GM12891 (cell line): ENCODE measurements around the gene ADAMTS20.

ENCODE experiments used
- DNase-seq: peaks from one replicate; pipeline ENCODE4 v3.0.0; 2011; ENCODE audit warnings: low spot score; ENCODE audit not compliant: insufficient read length
- FAIRE-seq: peaks from 2 replicates; lab custom pipeline; 2011; peaks lifted over from hg19 to GRCh38; lab: Jason Lieb, UNC
- PAX5 ChIP-seq: IDR thresholded peaks from 2 replicates; pipeline ENCODE4 v1.6.1; 2011; ENCODE audit warnings: low read length, moderate library complexity, mild to moderate bottlenecking; ENCODE audit not compliant: insufficient read depth, severe bottlenecking
- POLR2A ChIP-seq: IDR thresholded peaks from 2 replicates; pipeline ENCODE4 v1.6.1; 2011; ENCODE audit warnings: low read depth, low read length, control low read depth
- POLR2AphosphoS5 ChIP-seq: IDR thresholded peaks from 2 replicates; pipeline ENCODE4 v1.6.1; 2011; ENCODE audit warnings: low read depth, low read length, control low read depth
- POU2F2 ChIP-seq: IDR thresholded peaks from 2 replicates; pipeline ENCODE4 v1.6.1; 2011; ENCODE audit warnings: low read depth, mild to moderate bottlenecking, control low read depth, low read length, moderate library complexity
- SPI1 ChIP-seq: IDR thresholded peaks from 2 replicates; pipeline ENCODE4 v1.6.1; 2011; ENCODE audit warnings: low read depth, low read length, control low read depth
- TAF1 ChIP-seq: IDR thresholded peaks from 2 replicates; pipeline ENCODE4 v1.6.1; 2011; ENCODE audit warnings: low read depth, low read length, control low read depth

The ADAMTS20 gene

GRCh38 chr12:43516045-43516444, 36.0 kb downstream of the ADAMTS20 start:
- no peak for FAIRE-seq
- no peak for DNase-seq

GRCh38 chr12:43501703-43502102, 50.3 kb downstream of the ADAMTS20 start:
- FAIRE-seq (no peak), DNase-seq (no peak)
- TF ChIP-seq TAF1 = no peak
- TF ChIP-seq SPI1 = no peak

More at GRCh38 chr12:43516045-43516444, 36.0 kb downstream of the ADAMTS20 start:
- TF ChIP-seq POLR2AphosphoS5 (no peak), PAX5 (no peak), TAF1 (no peak), SPI1 (no peak), POLR2A (no peak), POU2F2 (no peak)

- no peak for FAIRE-seq
- DNase-seq = no peak
- no peak for TF ChIP-seq POU2F2
- TF ChIP-seq TAF1 = no peak
- no peak for TF ChIP-seq SPI1
- no peak for TF ChIP-seq POLR2AphosphoS5
- TF ChIP-seq POLR2A = no peak
- no peak for TF ChIP-seq PAX5
Observed at GRCh38 chr12:43493261-43493797, 58.7 kb downstream of the ADAMTS20 start.

- DNase-seq = no peak
- no peak for FAIRE-seq
- TF ChIP-seq TAF1 (no peak), POU2F2 (no peak), SPI1 (no peak), POLR2A (no peak), POLR2AphosphoS5 (no peak), PAX5 (no peak)
Observed at GRCh38 chr12:43482311-43483085, 69.5 kb downstream of the ADAMTS20 start.

GRCh38 chr12:43480591-43480990, 71.4 kb downstream of the ADAMTS20 start:
- TF ChIP-seq POLR2AphosphoS5 = no peak
- TF ChIP-seq TAF1 = no peak
- TF ChIP-seq POU2F2 = no peak
- TF ChIP-seq SPI1 = no peak
- no peak for TF ChIP-seq PAX5
- no peak for TF ChIP-seq POLR2A
- FAIRE-seq (no peak), DNase-seq (no peak)

- FAIRE-seq (no peak), DNase-seq (no peak)
- no peak for TF ChIP-seq POLR2AphosphoS5
- no peak for TF ChIP-seq POLR2A
- TF ChIP-seq SPI1 = no peak
- TF ChIP-seq TAF1 = no peak
- no peak for TF ChIP-seq POU2F2
- TF ChIP-seq PAX5 = no peak
Observed at GRCh38 chr12:43462741-43463140, 89.3 kb downstream of the ADAMTS20 start.

GRCh38 chr12:43462080-43462479, 89.9 kb downstream of the ADAMTS20 start:
- TF ChIP-seq PAX5 = no peak
- no peak for TF ChIP-seq TAF1
- TF ChIP-seq POU2F2 = no peak
- no peak for TF ChIP-seq POLR2AphosphoS5
- TF ChIP-seq POLR2A = no peak
- no peak for TF ChIP-seq SPI1
- no peak for DNase-seq
- no peak for FAIRE-seq

- DNase-seq (no peak), FAIRE-seq (no peak)
- no peak for TF ChIP-seq POU2F2
- no peak for TF ChIP-seq PAX5
- TF ChIP-seq SPI1 = no peak
- TF ChIP-seq POLR2AphosphoS5 = no peak
- no peak for TF ChIP-seq TAF1
- no peak for TF ChIP-seq POLR2A
Observed at GRCh38 chr12:43459285-43459684, 92.7 kb downstream of the ADAMTS20 start.

GRCh38 chr12:43453761-43454160, 98.2 kb downstream of the ADAMTS20 start:
- no peak for TF ChIP-seq PAX5
- no peak for TF ChIP-seq POLR2AphosphoS5
- TF ChIP-seq POU2F2 = no peak
- TF ChIP-seq SPI1 = no peak
- no peak for TF ChIP-seq TAF1
- TF ChIP-seq POLR2A = no peak
- DNase-seq (no peak), FAIRE-seq (no peak)
